ENCODE results near the gene ZNF215. TPM values are rescaled to one million over a fixed set of nuclear protein-coding genes. Genes with fewer than 3 reads are reported as not detected.

Gene ZNF215
- total and polyA plus RNA-seq, 2 of the 13 experiments (the other 11 are each of a cell fraction or from before 2014, with no cell fraction given) = not detected

DNA sequence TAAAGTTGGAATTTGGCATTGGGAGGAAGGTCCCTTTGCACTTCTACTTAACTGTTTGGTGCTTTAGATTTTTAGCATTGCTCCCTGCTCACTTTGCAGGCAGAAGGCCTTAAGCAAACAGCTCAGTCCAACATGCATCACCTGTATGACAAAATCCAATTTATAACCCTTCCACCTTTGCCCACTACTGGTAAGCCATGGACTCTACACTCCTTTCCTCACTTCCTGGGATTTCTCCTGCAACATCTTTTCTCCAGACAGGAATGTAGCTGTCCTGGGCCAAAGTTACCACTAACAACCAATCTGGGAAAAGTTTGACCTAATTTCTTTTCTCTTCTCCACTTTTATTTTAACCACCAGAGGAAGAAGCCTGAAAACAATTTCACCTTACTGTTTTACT lies 32.1 kb upstream of the ZNF215 start (continued):
- TF ChIP-seq, protein P1, sequence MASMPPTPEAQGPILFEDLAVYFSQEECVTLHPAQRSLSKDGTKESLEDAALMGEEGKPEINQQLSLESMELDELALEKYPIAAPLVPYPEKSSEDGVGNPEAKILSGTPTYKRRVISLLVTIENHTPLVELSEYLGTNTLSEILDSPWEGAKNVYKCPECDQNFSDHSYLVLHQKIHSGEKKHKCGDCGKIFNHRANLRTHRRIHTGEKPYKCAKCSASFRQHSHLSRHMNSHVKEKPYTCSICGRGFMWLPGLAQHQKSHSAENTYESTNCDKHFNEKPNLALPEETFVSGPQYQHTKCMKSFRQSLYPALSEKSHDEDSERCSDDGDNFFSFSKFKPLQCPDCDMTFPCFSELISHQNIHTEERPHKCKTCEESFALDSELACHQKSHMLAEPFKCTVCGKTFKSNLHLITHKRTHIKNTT (CRISPR knock-in tag; IDR thresholded peaks at IDR 0.05) = no peak
- TF ChIP-seq, protein P2, sequence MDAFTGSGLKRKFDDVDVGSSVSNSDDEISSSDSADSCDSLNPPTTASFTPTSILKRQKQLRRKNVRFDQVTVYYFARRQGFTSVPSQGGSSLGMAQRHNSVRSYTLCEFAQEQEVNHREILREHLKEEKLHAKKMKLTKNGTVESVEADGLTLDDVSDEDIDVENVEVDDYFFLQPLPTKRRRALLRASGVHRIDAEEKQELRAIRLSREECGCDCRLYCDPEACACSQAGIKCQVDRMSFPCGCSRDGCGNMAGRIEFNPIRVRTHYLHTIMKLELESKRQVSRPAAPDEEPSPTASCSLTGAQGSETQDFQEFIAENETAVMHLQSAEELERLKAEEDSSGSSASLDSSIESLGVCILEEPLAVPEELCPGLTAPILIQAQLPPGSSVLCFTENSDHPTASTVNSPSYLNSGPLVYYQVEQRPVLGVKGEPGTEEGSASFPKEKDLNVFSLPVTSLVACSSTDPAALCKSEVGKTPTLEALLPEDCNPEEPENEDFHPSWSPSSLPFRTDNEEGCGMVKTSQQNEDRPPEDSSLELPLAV (CRISPR knock-in tag; conservative IDR thresholded peaks at IDR 0.05; ENCODE audit: low read depth) = no peak
- TF ChIP-seq, protein P3, sequence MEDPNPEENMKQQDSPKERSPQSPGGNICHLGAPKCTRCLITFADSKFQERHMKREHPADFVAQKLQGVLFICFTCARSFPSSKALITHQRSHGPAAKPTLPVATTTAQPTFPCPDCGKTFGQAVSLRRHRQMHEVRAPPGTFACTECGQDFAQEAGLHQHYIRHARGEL (CRISPR knock-in tag; IDR thresholded peaks at IDR 0.05) = no peak
- TF ChIP-seq, protein P4, sequence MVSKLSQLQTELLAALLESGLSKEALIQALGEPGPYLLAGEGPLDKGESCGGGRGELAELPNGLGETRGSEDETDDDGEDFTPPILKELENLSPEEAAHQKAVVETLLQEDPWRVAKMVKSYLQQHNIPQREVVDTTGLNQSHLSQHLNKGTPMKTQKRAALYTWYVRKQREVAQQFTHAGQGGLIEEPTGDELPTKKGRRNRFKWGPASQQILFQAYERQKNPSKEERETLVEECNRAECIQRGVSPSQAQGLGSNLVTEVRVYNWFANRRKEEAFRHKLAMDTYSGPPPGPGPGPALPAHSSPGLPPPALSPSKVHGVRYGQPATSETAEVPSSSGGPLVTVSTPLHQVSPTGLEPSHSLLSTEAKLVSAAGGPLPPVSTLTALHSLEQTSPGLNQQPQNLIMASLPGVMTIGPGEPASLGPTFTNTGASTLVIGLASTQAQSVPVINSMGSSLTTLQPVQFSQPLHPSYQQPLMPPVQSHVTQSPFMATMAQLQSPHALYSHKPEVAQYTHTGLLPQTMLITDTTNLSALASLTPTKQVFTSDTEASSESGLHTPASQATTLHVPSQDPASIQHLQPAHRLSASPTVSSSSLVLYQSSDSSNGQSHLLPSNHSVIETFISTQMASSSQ (IDR thresholded peaks at IDR 0.05; ENCODE audit: low read depth) = no peak
- TF ChIP-seq, protein P4 (CRISPR knock-in tag; IDR thresholded peaks at IDR 0.05; ENCODE audit: borderline replicate concordance) = no peak

DNA sequence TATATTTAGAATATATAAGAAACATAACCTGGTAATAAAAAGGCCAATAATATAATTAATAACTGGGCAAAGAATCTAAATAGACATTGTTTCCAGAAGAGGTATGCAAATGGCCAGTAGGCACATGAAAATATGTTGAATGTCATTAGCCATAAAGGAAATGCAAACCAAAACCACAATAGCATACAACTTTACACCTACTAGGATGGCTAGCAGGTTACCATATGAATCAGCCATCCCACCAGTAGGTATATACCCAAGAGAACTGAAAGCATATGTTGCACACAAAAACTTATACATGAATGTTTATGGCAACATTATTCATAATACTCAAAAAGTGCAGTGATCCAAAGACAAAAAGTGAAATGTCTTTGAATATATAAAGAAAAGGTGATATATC lies 31.2 kb upstream of the ZNF215 start:
- no peak overlapping the region for H3K4me3 ChIP-seq (replicated peaks in 1 of 3; ENCODE audit: insufficient read depth in 1 of 3, low read depth in 2 of 3, low read length in 3 of 3)
- no peaks in the 10 kb centered on the region for H3K36me3 ChIP-seq (replicated peaks in 1 of 2; ENCODE audit: control insufficient read depth in 1 of 2, insufficient read depth in 2 of 2, low read length in 2 of 2)
- no peak for TF ChIP-seq ZNF550 (CRISPR knock-in tag; IDR thresholded peaks at IDR 0.05; ENCODE audit: borderline replicate concordance)
- no peak for TF ChIP-seq ZNF121 (CRISPR knock-in tag; IDR thresholded peaks at IDR 0.05)
- no peaks in the 10 kb centered on the region for H3K79me2 ChIP-seq (ENCODE audit: insufficient read depth, low read length)
- in situ Hi-C loops (cut with HindIII; ENCODE audit: extremely low pct_ligation_motif_present, low pct_unique_long_range_greater_than_20kb) = no loop called here
- intact Hi-C loops (cut with micrococcal nuclease; ENCODE audit: unreplicated experiment) = no loop called here
- H3K9ac ChIP-seq (ENCODE audit: insufficient read depth, low read depth, low read length) = no peak overlapping the region
- no peaks in the 10 kb centered on the region for H4K20me1 ChIP-seq (ENCODE audit: insufficient read depth, low read length)
- H2AFZ ChIP-seq (ENCODE audit: low read length) = no peak overlapping the region
- no TSS peak for BruUV-seq (replicated peaks)
- H3K4me2 ChIP-seq (ENCODE audit: low read depth, low read length) = no peak overlapping the region
- POLR2A ChIA-PET = no interaction called here
- H3K27ac ChIP-seq (ENCODE audit: extremely low read length, insufficient read depth, low read length) = no peak overlapping the region
- DNase-seq (ENCODE audit: low spot score) = no peak
- ATAC-seq = no peak
- FAIRE-seq = no peak
- no peaks in the 10 kb centered on the region for H3K27me3 ChIP-seq (ENCODE audit: control insufficient read depth in 1 of 2, insufficient read depth in 2 of 2, low read length in 2 of 2)
- no peaks in the 10 kb centered on the region for H3K4me1 ChIP-seq (ENCODE audit: insufficient read depth, low read length)
- H3K9me3 ChIP-seq (ENCODE audit: low read length) = no peaks in the 10 kb centered on the region
- CTCF ChIA-PET (ENCODE audit: low intra/inter-chr PET ratio, low total read pairs) = no interaction called here

Data from HepG2 (cell line).